HG03103 (cell line): Measurements from ENCODE around the gene TPRA1.

Source experiments
- ATAC-seq: cut with Tn5 transposase; IDR thresholded peaks from one replicate; pipeline ENCODE4 v1.9.1; 2021; ENCODE audit warnings: low read depth; ENCODE audit not compliant: unreplicated experiment

Gene TPRA1

GRCh38 chr3:127593178-127593577, 2.6 kb upstream of the TPRA1 start:
- no peak for ATAC-seq

DNA sequence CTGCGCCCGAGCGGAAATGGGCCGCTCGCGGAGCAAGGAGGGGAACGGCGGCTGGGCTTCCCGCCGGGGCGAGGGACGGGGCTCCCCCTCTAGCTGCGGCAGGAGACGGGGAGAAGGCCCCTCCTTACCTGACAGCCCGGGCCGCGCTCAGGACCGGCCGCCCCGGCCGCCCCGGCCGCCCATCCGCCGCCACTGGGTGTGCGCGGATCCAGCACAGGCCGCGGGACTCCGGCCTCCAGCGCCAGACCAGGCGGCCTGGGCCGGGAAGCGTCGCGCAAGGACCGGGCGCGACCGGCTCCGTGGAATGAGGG, 296 bp downstream of the TPRA1 start:
- peak; percentile 41 for ATAC-seq

- peak; percentile 4 for ATAC-seq
These were observed 792 bp downstream of the TPRA1 start for GRCh38 chr3:127589600-127590281.

DNA sequence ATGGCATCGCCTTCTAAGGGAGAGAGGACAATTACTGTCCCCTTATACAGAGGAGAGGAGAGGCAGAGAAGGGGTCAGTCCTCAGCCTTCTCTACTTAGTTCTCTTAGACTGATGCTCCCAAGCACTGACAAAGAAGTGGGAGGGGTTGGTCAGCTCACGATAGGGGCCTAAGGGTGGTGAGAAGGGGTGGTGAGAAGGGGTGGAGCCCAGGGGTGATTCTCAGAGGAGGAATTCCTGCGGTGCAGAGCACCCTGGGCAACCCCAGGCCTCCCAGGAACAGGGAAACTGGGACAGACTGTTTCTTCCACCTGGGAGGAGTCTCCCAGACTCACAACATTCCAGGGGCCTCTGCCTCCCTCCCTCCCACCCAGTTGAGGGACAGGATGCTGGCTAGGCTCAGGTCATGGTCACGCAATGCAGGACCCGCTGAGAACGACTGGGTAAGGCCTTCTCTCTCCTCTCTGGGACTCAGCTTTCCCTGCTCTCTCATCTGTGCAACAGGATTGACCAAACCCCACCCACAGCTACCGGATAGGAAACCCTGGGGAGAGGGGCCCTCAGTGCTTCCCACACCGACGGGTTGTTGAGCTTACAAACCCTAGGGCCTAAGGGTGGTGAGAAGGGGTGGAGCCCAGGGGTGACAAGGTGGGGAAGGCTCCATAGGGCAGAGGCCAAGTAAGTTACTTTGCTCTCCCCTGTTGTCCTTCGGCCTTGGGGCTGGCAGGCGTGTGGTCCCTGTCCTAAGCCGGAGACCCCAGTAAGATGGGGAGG, 1.5 kb downstream of the TPRA1 start:
- no peak for ATAC-seq

- no peak for ATAC-seq
These were observed 2.7 kb downstream of the TPRA1 start for GRCh38 chr3:127587876-127588275.

- no peak for ATAC-seq
These were observed 4.6 kb downstream of the TPRA1 start for GRCh38 chr3:127585813-127586413.

- ATAC-seq = no peak
These were observed 5.2 kb downstream of the TPRA1 start for GRCh38 chr3:127585163-127585812.

- ATAC-seq = no peak
These were observed 5.8 kb downstream of the TPRA1 start for GRCh38 chr3:127584734-127585133.

DNA sequence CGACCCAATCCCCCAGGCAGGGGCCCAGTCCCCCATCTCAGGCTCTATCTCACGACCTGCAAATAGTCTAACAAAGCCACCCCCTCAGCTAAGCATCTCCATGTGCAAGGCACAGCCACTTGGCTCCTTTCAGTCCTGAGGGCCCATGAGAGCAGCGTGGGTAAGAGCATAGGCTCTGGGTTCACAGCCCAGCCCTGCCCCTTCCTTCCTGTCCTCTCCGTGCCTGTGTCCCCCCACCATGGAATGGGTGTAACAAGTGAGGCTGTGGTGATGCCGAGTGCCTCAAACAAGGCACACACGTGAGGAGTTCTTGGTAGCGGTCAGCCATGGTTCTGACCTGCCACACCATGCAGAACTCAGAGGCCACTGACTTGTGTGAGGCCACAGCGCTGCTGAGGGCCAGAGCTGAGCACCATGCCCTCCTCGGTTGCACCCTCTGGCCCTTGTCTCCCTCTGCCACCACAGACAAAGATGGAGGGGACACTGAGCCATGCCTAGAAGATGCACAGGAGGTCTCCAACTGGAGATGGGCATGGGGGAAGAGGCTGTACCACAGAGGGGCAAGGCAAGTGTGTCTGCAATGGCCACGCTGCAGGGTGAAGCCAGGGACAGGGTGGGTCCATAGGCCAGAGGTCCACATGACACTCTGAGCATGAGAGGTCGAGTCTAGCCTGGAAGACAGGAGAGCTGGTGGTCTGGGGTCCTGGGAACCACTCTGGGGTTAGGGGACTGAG, 10.0 kb downstream of the TPRA1 start:
- no peak for ATAC-seq

- no peak for ATAC-seq
These were observed 11.7 kb downstream of the TPRA1 start for GRCh38 chr3:127578802-127579201.

DNA sequence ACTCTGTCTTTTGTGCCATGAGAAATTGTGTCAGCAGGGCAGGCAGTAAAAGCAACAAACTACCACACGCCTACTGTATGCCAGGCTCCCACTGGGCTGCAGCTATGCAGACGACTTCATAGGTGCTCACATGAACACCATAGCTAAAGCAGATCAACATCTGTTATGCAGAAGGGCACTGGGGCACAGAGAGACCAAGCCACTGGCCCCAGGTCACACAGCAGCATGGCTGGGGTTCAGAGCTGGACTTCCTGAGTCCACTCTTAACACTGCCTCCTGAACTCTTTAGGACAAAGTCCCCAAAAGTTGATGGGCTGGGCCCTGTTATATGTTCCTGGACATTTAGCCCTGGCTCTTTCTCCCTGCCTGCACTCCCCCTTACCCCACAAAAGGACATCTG, 12.4 kb downstream of the TPRA1 start:
- no peak for ATAC-seq

DNA sequence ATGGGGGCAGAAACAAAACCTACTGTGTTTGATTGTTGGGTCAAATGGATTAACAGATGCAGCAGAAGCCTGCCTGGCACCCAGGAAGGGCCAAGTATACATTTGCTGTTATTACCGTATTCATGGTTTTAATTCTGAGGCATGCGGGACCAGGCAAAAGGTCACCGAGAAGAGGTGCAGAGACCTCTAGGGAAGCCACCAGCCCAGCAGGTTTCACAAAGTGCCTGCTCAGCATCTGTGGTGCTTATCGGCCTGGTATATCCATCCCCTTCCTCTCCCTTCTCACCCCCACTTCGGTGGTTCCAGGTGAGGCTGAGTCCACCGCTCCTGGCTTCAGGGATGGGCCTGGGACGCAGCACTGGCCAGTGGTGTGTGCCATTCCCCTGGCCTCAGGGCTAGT, 13.1 kb downstream of the TPRA1 start:
- ATAC-seq = no peak

DNA sequence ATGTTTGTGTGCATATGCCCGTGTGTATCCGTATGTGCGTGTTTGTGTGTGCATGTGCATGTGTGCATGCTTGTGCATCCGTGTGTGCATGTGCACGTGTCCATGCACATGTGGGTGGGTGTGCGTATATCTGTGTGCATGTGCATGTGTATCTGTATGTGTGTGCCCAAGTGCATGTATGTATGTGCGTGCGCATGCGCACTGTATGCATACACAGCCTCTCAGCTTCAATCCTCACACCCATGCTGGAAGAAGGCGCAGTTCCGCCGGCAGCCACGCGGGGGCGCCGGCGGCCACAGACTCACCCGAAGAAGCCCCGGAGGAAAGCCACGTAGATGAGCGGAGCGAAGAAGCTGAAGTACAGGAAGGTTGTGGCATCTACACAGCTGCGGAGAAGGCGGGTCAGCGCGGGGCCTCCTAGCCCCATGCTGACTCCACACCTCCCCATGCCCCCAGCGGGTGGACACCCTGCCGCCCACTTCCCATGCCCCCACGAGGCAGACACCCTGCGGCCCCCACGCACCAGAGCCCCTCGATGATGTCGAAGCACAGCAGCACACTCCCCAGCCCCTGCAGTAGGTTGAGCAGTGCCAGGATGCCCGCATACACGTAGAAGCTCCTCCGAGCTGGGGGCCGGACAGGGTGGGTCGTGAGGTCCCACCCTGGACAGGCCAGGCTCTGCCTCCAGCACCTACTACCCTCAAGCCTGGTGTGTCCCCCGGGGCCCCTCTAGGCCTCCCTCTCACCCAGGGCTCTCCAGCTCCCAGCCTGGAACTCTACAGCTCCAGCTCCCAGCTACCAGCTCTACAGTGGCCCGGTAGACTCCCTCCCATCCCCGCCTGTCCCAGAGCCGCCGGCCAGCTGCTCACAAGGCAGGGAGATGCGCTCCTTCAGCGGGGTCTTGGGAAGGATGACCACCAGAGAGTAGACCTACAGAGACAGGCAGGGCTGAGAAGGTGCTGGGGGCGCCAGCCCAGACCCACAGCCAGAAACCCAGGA, 15.4 kb downstream of the TPRA1 start:
- peak; percentile 79 for ATAC-seq

DNA sequence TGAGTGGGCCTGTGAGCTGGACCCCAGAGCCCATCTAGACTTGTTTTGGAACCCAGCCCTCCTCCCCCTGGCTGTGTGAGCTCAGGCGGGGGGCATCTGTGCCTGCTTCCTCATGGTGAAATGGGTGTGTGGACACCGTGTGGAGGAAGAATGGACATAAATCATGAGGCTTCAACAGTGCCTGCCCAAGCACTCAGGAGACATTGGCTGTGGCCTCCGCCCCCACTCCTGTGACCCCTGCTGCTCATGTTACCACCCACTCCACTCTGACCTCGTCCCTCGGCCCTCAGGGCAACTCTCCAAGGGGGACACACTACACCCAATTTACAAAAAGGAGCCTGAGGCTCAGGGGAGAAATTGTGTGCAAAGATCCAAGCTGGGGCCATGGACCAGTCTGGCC, 16.6 kb downstream of the TPRA1 start:
- ATAC-seq = no peak

GRCh38 chr3:127573401-127573800, 17.1 kb downstream of the TPRA1 start:
- ATAC-seq = no peak

- no peak for ATAC-seq
These were observed 17.8 kb downstream of the TPRA1 start for GRCh38 chr3:127572735-127573134.

DNA sequence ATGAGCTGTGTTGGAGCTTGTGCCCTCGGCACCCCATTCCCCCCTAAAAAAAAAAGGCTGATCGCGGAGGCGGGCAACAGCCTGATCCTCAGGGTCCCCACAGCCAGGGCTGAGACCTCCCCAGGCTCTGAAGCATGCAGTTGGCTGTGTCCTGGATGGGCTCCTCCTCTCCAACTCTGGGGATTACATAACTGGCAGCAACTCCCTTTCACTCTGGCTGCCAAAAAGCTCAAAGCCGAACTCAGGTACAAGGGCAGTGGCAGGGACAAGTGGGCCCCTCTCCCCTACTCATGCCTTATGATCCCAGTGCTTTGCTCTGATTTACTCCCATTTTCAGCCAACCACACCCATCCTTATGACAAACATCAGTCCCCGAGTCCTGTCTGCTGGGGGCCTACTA, 18.3 kb downstream of the TPRA1 start:
- no peak for ATAC-seq

DNA sequence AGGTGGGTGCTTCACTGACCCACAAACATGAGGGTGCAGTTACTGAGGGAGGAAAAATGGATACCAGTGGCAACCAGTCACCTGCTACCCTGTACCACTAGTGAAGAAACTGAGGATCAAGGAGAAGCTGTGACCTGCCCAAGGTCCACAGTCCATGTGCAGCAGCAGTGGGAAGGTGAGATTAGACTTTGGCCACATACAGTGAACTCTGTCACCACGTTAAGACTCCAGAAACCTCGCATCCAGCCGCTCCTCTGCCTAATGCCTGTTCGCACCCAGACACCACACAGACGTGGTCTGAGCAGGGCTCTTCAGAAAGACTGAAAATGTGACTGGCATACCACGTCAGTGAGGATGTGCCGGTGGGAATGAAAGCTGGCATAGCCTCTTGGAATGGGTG, 20.0 kb downstream of the TPRA1 start:
- ATAC-seq = no peak

- no peak for ATAC-seq
These were observed 21.4 kb downstream of the TPRA1 start for GRCh38 chr3:127569160-127569559.

DNA sequence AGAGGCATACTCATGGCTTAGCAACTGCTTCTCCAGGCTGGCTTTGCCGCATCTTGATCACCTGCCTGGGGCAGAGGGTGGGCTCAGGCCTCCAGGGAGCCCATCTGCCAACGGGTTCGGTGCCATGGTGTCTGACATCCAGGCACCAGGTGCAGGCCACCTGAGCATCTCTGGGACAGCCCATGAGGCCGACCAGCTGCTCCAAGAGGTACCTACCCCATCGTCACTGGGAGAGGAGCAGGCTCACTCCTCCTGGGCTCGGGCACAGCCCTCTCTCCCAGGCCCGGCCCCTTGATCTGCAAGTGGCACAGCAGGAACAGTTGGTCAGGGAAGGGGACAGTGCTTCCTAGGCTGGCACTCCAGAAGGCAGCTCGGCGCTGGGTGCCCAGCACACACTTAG, 21.9 kb downstream of the TPRA1 start:
- no peak for ATAC-seq
